Brain microvascular endothelial cell (primary cell): ENCODE data around the gene RNPEPL1.

Experiments
- DNase-seq: peaks from one replicate; pipeline ENCODE4 v3.0.0-alpha.2; 2020
- H3K27ac ChIP-seq: fragments of 250-450 bp; sonication (Bioruptor Pico); 2 replicates; pipeline ENCODE4 v1.5.1; 2020; ENCODE audit warnings: mild to moderate bottlenecking, moderate library complexity
- H3K27me3 ChIP-seq: fragments of 250-450 bp; sonication (Bioruptor Pico); replicated peaks from 2 replicates; pipeline ENCODE4 v1.5.1; 2020; ENCODE audit warnings: mild to moderate bottlenecking
- H3K36me3 ChIP-seq: fragments of 250-450 bp; sonication (Bioruptor Pico); replicated peaks from 2 replicates; pipeline ENCODE4 v1.5.1; 2020; ENCODE audit warnings: mild to moderate bottlenecking
- H3K4me3 ChIP-seq: 2 replicates; pipeline ENCODE4 v1.5.1; 2011; ENCODE audit warnings: low read depth, mild to moderate bottlenecking, control low read depth, low read length, moderate library complexity
- CTCF ChIP-seq: IDR thresholded peaks from 2 replicates; pipeline ENCODE4 v1.5.1; 2011; ENCODE audit warnings: low read depth, mild to moderate bottlenecking, moderate library complexity, low read length, control low read depth, inconsistent platforms; ENCODE audit errors: missing control alignments
- in situ Hi-C: cut with HindIII; loops from 2 replicates; pipeline ENCODE4 v1.10.0; 2017; ENCODE audit warnings: low sequenced_read_pairs, low pct_ligation_motif_present

The RNPEPL1 gene

GRCh38 chr2:240582781-240583180 lies 14.5 kb downstream of the RNPEPL1 start:
- Histone ChIP-seq H3K27me3 (no peaks in the 10 kb centered on the region), H3K36me3 (peaks cover 4% of the 10 kb centered on the region), H3K4me3 (no peak overlapping the region), H3K27ac (no peak overlapping the region)
- no peak for DNase-seq
- TF ChIP-seq CTCF = no peak
- in situ Hi-C loops = no loop called here

- no peaks in the 10 kb centered on the region for H3K27me3 ChIP-seq
- in situ Hi-C loops = no loop called here
- H3K4me3 ChIP-seq = no peak overlapping the region
- no peak for DNase-seq
- no peak for TF ChIP-seq CTCF
- peak overlapping the region; percentile 49 for H3K27ac ChIP-seq
- H3K36me3 ChIP-seq = no peaks in the 10 kb centered on the region
These were observed 15.5 kb downstream of the RNPEPL1 start for GRCh38 chr2:240583774-240584173.

GRCh38 chr2:240584486-240585031 lies 16.3 kb downstream of the RNPEPL1 start:
- H3K4me3 ChIP-seq = no peak overlapping the region
- H3K27me3 ChIP-seq = no peaks in the 10 kb centered on the region
- H3K27ac ChIP-seq = peak overlapping the region; percentile 49
- no peak for TF ChIP-seq CTCF
- in situ Hi-C loops = no loop called here
- peak; percentile 82 for DNase-seq
- no peaks in the 10 kb centered on the region for H3K36me3 ChIP-seq

- Histone ChIP-seq H3K4me3 (peak overlapping the region; percentile 96), H3K27ac (peak overlapping the region; percentile 49), H3K27me3 (no peaks in the 10 kb centered on the region), H3K36me3 (no peaks in the 10 kb centered on the region)
- TF ChIP-seq CTCF = no peak
- DNase-seq = no peak
- in situ Hi-C loops = no loop called here
These were observed 16.8 kb downstream of the RNPEPL1 start for GRCh38 chr2:240585101-240585500.

GRCh38 chr2:240585681-240586197 lies 17.5 kb downstream of the RNPEPL1 start:
- Histone ChIP-seq H3K27me3 (no peaks in the 10 kb centered on the region), H3K27ac (peak overlapping the region; percentile 90), H3K4me3 (peak overlapping the region; percentile 96), H3K36me3 (peaks cover 1% of the 10 kb centered on the region)
- DNase-seq = no peak
- no peak for TF ChIP-seq CTCF
- in situ Hi-C loops = no loop called here
